Activated CD8-positive, alpha-beta memory T cell treated with anti-CD3 and anti-CD28 coated beads, Interleukin-2, amount 50 U/mL, for 24 hours (primary cell): ENCODE results near the gene IKZF1.
A peak's percentile ranks its signal among the peaks of the same experiment; 100 is the strongest.
"Not testable (repeated sequence)": the region's sequence is repeated elsewhere in the genome, so short reads cannot be mapped to it uniquely, and the experiment has no call there.

ENCODE experiments used
- DNase-seq: peaks from one replicate; pipeline ENCODE4 v3.0.0-alpha.2; 2020; ENCODE audit errors: extremely low read depth

Gene IKZF1

DNA sequence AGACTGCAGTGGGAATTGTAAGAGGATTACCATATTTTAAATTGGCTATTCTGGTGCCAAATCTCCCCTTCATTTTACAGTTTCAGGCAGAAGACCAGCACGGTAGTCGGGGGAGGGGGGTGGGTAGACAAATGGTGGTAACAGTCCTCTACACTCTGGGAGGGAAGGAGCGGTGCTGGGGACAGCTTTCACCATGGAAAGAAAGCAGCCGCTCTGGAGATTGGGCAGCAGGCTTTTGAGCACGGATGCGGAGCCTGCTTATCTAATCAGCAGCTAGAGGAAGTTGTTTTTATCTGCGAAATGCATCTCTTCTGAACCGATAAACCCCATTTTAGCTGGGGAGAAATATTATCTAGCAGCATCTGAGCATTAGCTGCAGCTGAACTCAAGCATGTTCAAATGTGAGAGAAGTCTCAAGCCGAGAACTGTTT lies 28.7 kb downstream of the IKZF1 start:
- no peak for DNase-seq

DNA sequence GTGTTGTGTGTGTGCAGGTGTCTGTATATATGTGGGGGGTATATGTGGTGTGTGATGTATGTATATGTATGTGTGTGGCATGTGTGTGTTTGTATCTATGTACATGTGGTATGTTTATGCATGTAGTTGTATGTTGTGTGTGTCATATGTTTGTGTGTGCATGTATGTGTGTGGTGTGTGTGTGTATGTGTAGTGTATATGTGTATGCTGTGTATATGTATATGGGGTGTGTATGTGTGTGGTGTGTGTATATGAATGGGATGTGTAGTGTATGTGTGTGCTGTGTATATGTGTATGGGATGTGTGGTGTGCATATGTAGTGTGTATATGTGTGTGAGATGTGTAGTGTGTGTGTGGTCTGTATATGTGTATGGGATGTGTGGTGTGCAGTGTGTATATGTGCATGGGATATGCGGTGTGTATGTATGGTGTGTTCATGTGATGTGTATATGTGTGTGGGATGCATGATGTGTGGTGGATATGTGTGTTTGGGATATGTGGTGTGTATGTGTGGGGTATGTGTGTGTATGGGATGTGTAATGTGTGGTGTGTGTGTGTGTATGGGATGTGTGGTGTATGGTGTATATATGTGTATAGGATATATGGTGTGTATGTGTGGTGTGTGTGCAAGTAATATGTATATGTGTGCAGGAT lies 30.0 kb downstream of the IKZF1 start:
- no peak for DNase-seq

DNA sequence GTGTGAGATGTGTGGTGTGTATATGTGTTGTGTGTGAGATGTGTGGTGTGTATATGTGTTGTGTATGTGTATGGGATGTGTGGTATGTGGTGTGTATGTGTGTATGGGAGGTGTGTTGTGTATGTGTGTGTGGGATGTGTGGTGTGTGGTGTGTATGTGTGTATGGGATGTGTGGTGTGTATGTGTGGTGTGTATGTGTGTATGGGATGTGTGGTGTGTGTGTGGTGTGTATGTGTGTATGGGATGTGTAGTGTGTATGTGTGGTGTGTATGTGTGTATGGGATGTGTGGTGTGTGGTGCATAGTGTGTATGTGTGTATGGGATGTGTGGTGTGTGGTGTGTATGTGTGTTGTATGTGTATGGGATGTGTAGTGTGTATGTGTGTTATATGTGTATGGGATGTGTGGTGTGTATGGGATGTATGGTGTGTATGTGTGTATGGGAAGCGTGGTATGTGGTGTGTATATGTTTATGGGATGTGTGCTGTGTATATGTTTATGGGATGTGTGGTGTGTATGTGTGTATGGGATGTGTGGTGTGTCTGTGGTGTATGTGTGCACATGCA lies 30.8 kb downstream of the IKZF1 start:
- DNase-seq: no peak

DNA sequence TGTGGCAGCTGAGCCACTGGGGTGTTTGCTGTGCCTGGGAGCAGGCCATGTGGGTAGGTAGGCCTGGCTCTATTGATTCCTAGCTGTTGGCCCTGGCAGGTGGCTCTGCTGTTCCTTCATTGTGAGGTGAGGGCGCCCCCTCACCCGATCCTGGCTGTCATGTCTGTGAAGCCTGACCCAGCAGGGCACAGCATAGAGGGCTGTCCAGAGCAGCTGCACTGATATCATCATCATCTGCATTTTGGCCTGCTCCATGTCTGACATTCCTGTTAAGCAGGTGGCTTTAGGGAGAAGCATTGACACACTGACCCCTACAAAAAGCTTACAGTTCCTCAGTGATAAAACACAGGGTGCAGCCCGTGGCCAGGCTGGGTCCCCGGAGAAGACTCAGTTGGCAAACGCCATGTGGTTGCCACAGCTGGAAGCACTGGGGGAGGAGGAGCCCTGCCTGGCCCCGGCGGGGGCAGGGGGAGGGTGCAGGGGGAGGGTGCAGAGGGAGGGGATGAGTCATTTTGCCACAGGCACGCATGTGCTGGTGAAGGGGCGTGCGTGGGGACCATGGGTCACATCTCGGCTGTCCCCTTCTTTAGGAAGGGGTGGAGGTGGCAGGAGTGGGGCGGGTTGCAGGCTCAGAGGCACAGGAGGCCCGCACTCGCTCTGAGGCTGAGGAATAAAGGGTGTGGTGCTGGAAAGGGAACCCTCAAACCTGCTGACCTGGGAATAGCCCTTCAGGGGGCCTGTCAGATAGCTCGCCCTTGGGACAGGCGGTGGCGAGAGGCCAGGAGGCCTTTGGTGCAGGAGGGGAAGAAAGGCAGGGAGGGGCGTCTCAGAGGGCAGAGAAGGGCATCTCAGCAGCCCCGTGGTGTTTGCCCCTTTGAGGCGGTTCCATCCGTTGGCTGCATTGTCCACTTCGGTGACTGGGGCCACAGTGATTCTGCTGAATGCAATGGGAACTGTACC lies 31.6 kb downstream of the IKZF1 start:
- DNase-seq: peak; percentile 62

DNA sequence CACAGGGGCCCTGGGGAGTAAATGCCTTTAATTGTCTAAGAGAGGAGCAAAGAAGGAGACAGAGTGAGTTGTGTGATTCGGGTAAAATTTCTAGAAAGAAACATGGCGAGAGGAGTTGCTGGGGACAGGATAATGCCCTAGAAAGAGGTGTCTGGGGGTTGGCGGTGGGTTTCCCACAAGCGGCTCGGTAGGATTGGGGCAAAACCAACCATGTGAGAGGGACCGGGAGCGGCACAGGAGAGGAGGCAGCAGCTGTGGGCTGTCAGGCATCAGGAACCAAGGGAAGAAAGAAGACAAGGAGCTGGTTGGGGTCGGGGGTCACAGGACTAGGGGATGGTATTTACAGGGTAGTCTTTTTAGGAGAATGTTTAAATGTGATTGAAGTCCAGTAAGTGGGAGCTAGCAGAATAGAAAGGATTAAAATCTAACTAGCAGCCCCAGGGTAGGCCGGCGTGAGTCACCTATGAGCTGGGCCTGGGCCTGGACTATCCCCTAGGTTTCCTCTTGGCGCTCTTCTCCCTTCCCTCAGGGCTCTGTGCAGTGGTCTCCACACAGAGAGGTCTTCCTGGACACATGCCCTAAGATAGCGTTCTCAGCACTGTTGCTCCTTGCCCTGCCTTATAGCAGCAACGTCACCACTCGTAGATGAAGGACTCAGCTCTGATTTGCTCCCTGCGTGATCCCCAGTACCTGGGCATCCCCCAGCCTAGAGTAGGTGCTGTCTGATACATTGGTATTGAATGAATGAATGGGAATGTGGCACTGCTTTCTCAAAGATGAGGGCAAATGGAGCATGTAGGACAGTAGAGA lies 32.6 kb downstream of the IKZF1 start:
- no peak for DNase-seq

DNA sequence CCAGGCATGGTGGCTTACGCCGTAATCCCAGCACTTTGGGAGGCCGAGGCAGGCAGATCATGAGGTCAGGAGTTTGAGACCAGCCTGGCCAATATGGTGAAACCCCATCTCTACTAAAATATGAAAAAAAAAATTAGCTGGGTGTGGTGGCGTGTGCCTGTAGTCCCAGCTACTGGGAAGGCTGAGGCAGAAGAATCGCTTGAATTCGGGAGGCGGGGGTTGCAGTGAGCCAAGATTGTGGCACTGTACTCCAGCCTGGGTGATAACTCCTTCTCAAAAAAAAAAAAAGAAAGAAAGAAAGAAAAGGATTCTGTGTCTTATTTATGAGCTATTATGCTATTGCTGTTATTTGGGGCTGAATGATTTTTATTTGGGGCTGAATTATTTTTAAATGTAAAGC lies 35.0 kb downstream of the IKZF1 start:
- DNase-seq: not testable (repeated sequence)

DNA sequence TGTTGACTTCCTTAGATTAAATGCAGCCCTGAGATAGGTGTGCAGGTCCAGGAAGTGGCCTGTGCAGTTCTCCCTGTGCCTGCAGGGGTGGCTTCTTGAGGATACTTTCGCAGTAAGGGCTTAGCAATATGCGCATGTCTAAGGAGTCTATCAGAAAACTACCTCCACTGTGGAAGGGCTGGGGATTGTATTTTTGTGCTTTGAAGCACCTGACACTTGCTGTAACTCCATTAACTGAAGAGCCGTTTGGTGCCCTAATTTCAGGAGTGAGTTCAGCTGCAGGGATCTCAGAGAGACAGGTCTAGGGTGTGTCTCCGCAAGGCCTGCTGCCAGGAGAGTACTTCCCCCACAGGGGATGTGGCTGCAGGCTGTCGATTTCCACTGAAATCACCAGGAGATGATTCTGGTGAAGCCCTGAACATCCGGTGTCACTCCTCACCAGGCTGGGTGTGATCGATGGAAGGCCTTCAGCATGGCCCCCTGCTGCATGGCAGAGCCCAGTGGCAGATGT lies 35.5 kb downstream of the IKZF1 start:
- DNase-seq: no peak

DNA sequence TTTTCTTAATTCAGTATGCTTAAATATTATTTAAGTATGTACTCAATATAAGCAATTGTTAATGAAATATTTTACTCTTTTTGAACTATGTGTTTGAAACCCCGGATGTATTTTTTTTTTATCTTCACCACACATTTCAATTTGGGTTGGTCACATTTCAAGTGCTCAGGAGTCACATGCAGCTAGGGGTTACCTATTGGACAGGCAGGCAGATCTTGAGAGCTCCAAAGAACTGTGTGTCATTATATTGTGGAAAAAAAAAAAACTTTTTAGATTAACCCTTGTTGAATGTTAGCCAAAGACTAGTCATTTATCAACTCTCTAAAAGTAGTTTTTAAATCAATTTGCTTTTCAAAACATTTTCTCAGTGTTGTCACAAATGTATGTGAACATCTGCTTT lies 37.2 kb downstream of the IKZF1 start:
- no peak for DNase-seq

DNA sequence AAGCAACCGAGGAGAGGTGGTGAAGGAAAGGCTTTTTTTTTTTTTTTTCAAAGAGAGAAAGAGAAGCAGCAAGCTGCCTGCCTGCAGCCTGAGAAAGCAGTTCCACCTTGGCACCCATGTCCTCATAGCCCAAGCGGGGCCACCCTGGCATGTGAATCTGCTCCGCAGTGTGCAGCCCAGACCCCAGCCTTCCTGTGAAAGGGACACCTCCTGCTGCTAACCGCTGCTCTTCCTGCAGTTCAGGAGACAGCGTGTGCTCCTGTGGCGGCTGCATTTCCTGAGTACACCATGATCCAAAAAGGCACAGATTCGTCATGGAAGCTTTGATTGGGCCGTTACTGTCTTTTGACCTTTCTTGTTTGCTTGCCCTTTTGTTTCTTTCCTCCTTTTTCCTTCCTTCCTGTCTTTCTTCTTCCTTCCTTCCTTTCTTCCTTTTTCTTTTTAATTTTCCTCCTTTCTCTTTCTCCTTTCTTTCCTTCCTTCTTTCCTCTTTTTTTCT lies 38.1 kb downstream of the IKZF1 start:
- no peak for DNase-seq

DNA sequence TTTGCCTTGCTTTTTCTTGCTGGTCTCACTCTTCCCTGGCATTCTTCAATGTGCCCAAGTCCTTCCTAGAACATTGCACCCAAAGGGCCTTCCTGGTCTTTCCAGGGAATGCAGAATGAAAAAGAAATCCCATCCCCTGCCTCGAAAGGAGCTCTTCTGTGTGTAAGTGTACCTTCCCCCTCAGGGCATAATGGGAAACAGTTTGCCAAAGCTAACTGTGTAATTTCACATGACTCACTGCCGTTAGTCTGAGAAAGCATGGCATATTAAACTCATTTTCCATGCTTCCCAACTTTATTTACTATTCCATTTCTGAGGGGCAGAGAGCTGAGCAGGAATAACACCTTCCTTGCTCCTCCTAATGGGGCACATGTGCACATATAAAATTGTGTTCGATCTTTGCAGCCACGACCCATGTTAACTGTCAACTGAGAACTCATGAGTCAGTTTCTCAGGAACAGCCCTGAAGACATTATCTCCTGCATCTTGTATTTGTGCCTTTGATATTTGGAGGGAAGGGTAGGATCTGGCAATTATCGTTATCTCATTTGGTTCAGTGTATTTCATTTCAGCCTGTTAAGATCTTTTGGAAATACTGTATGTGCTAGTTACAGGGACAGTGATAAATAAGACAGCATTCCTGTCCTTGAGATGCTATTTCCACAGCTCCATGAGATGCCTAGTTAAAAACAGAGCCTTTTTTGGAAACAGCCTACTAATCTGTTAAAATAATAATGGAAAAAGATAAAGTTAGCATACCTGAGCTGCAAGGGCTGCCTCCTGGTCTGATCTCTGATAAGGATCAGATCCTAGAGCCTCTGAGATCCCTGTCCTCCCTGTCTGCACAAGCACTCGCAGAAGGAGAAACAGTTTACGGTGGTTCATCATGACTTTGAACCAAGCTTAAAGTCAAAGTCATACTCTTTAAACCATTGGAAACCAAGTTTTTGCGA lies 42.3 kb downstream of the IKZF1 start:
- no peak for DNase-seq

DNA sequence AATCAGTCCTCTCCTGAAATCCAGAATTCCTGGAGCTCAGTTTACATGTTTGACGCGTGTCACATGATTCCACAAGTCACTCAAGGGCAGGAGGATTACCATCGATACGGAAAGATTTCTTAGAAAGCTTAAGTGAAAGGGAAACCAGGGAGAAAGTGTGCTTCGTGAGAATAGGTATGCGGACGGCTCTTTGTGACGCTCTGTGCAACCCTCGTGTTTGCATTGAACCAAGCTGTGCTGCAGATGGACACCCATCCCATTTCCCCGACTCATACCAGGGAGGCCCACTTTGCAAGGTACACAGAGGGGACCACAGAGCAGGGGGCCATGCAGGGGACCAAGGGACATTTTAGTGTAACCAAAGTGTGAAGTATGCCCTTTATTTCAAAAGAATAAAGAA lies 43.2 kb downstream of the IKZF1 start:
- no peak for DNase-seq

DNA sequence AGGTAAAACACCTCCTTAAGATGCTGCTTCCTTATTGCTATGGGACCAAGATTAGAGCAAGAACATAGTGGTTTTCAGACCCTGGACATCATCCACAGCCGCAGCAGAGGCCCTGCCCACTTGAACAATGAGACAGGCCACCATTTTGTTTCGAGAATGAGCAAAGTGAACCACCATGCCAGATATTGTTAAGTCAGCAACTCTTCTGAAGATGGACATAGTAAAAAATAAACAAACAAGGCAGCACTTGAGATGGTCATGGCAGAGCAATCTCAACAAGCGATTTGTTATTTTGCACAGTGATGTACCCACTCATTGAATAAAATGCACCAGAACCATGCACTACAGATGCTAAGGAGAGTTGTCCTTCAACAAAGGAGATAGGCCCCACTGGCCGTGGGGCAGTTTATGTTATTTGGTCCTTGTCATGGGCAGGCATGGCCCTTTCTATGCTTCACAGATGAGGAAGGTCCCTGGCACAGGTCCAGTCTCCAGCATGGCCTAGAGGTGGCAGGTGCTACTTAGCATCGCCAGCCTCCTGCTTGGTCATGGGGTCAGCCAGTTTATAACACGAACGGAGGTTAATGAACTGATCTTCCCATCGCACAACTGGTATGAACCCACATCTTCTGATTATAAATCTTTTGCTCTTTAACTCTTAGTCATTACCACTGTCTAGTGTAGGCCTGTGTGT lies 44.1 kb downstream of the IKZF1 start:
- no peak for DNase-seq

DNA sequence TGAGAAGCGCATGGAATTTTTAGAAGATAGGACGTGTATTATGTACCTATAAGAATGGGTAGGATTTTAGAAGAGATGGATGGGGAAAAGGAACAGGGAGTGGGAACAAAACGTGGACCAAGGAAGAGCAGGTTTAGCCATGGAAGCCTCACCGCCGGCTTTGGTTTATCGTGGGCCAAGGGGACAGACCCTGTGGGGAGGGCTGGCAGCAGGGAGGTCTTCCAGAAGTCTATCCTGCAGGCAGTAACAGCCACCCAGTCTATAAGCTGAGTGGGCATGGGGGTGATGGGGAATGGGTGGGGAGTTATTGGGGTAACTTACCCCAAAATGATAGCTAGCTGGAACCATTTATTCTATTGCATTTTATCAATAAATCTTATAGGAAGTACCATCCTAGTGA lies 44.9 kb downstream of the IKZF1 start:
- no peak for DNase-seq

DNA sequence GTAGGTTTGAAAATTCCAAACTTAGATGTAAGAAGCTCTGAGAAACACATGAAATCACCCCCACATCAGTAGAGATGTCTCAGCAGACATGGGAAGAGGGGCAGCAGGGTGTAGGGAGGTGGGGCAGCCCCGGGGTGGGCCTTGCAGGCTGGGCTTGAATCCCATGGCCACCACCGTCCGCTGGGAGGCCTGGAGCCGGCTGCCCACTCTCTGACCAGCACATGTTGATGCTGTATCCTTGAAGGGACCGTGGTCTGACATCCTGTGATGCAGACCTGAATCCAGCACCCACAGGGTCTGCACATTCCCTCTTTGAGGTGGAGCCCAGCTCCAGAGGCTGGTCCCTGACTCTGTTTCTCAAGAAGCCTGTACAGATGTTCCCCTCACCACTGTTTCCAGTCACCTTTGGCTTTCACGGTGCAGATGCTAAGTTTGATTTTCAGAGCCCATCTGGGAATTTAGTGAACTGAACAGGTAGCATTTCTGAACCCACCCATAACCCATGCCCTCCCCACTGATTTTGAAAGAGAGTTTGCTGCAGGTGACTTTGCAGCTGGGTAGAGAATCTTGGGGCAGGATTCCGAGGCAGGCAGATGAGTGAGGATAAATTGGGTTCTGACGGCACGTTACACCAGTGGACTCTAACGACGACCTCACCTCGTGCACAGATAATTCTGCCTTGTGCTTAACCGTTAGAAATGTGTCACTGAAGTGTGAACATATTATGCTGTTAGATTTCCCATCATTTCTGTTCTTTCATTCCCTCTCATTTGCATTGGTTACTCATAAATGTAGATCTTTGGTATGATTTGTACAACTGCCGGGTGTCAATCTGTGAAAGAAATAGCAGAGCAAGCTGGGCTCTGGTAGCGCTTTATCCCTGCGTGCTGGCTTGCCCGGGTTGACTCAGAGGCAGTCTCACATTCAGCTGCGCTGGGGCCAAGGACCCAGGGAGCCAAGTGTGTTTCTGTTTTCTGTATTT lies 45.7 kb downstream of the IKZF1 start:
- no peak for DNase-seq

DNA sequence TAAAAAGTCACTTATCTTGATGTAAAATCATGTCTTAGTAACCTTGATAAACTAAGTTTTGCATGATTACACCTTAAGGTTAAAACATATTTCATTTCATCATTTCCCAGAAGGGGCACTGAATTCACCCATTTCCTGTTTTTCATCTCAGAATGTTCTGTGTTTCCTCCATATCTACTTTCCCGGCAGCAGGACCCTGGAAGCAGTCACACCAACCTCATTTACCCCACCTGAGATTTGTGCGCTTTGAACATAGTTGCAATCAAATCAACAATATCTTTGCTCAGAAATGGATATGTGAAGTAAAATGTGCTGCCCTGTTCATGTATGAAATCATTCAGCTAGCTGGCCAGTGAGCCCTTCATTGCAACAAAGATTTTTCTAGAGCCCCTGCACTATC lies 46.8 kb downstream of the IKZF1 start:
- DNase-seq: no peak

DNA sequence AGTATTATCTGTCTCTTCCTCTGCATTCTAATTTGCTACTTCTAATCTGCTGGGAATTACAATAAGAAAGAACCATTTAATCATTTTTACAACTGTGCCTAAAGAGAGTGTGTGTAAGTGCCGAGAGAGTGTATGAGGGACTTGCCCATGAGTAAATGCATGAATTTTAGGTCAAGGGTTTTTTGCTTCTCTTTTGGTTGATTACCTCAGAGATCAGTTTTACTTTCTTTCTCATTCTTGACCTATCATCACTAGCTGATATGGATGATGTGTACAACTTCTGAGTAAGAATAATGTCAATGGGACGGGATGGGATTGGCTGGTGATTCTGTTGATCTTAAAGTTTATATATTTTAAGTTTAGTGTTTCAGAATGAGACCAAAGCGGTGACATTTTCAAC lies 47.8 kb downstream of the IKZF1 start:
- no peak for DNase-seq

DNA sequence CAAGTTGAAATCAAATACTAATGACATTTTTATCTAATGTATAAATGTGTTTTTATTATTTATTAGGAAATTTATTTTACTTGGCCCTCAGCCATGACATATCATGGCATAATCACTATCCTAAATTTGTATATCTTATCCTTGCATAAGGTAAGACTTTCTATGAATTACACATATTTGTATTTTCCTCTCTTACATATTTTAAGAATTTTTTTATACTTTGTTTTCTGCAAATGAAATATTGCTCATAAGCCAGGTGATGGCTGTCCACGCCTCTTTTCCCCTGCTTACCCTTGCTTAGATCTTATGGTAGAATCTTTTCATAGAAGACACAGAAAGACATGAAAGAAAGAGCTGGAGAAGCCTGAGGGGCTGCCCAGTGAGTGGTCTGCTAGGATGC lies 48.2 kb downstream of the IKZF1 start:
- DNase-seq: no peak

DNA sequence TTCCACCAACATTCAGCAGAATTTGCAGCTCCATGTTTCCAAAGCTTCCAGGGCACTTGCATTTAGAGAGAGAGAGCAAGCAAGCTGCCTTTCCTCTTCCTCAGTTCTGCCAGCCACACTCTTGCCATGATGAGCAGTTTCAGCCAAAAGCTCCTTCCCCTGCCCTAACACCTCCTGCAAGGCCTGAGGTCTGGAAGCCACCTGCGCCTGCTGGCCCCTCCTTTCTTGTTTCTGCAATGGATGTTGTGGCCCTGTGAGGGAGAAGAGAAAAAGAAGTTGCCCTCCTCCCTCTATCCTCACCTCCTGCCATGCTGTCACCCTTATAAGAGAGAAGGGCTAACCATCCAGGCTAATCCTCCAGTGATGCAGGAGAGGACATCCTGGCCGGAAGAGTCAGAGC lies 48.7 kb downstream of the IKZF1 start:
- DNase-seq: no peak
